ENCODE data around the gene MAGI2. TPM values are rescaled to one million over a fixed set of nuclear protein-coding genes. Genes with fewer than 3 reads are reported as not detected.

MAGI2 gene
- total RNA-seq, 1 donor from 2014 or later = 11.4 TPM

DNA sequence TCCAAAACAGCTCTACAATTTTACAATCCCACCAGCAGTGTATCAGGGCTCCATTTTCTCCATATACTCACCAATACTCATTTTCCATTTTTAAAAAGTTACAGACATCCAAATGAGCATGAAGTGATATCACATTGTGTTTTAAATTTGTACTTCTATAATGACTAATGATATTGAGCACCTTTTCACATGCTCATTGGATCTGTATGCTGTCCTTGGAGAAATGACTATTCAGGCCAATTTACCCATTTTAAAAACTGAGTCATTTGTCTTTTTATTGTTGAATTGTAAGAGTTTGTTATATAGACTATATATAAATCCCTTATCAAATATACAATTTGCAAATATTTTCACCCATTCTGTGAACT lies 162.0 kb downstream of the MAGI2 start:
- peaks cover 5% of the 10 kb centered on the region for H3K4me1 Mint-ChIP-seq (ENCODE audit: low read depth)
- H3K9me3 Mint-ChIP-seq (ENCODE audit: low read depth) = no peaks in the 10 kb centered on the region
- no peak overlapping the region for H3K4me3 Mint-ChIP-seq (ENCODE audit: low read depth)
- TF ChIP-seq, protein P1, sequence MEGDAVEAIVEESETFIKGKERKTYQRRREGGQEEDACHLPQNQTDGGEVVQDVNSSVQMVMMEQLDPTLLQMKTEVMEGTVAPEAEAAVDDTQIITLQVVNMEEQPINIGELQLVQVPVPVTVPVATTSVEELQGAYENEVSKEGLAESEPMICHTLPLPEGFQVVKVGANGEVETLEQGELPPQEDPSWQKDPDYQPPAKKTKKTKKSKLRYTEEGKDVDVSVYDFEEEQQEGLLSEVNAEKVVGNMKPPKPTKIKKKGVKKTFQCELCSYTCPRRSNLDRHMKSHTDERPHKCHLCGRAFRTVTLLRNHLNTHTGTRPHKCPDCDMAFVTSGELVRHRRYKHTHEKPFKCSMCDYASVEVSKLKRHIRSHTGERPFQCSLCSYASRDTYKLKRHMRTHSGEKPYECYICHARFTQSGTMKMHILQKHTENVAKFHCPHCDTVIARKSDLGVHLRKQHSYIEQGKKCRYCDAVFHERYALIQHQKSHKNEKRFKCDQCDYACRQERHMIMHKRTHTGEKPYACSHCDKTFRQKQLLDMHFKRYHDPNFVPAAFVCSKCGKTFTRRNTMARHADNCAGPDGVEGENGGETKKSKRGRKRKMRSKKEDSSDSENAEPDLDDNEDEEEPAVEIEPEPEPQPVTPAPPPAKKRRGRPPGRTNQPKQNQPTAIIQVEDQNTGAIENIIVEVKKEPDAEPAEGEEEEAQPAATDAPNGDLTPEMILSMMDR (IDR thresholded peaks at IDR 0.05; ENCODE audit: unreplicated experiment) = no peak
- no peaks in the 10 kb centered on the region for H3K36me3 Mint-ChIP-seq (ENCODE audit: insufficient read depth)
- H3K27me3 Mint-ChIP-seq = no peaks in the 10 kb centered on the region
- H3K27ac Mint-ChIP-seq = no peak overlapping the region
- no peak for DNase-seq (ENCODE audit: low spot score, unreplicated experiment)

DNA sequence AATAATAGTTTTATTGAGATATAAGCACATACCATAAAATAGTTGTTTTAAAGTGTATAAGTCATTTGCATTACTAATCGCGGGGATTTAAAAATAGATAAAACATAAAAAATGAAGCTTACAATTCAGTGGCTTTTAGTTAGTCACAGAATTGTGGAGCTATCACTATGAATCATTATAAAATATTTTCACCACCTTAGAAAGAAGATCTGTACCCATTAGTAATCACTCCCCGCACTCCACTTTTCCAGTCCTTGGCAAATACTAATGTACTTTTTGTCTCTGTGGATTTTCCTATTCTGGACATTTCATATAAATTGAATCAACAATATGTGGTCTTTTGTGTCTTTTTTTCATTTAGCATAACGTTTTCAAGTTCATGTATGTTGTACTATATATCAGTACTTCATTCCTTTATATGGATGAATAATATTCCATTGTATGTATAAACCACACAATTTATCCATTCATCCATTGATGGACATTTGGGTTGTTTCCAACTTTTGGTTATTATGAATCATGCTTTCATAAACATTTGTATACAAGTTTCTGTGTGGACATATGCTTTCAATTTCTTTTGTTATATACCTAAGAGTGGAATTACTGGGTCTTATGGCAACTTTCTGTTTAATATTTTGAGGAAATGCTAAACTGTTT lies 162.5 kb downstream of the MAGI2 start:
- H3K36me3 Mint-ChIP-seq (ENCODE audit: insufficient read depth) = no peaks in the 10 kb centered on the region
- DNase-seq (ENCODE audit: low spot score, unreplicated experiment) = no peak
- peaks cover 5% of the 10 kb centered on the region for H3K4me1 Mint-ChIP-seq (ENCODE audit: low read depth)
- H3K27ac Mint-ChIP-seq = no peak overlapping the region
- H3K4me3 Mint-ChIP-seq (ENCODE audit: low read depth) = no peak overlapping the region
- no peaks in the 10 kb centered on the region for H3K27me3 Mint-ChIP-seq
- no peaks in the 10 kb centered on the region for H3K9me3 Mint-ChIP-seq (ENCODE audit: low read depth)
- TF ChIP-seq, protein P1 (IDR thresholded peaks at IDR 0.05; ENCODE audit: unreplicated experiment) = no peak

DNA sequence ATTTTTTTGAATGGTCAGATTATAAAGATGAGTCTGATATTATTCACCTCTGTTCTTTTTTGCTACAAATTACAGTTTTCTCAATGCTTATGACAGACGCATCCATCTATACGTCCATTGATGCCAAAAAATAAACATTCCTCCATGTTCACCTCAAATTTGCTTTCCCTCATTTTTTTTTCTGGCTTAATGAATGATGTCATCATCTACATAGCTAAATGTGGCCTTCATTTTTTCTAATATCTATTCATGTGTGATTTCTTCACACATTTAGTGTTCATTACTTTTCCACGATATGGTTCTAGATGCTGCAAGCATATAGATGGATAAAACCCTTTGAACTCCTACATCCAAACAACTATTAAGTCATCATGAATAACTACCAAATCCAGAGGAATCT lies 163.1 kb downstream of the MAGI2 start:
- Mint-ChIP-seq H3K27ac (no peak overlapping the region), H3K27me3 (no peaks in the 10 kb centered on the region), H3K9me3 (ENCODE audit: low read depth) (no peaks in the 10 kb centered on the region), H3K4me1 (ENCODE audit: low read depth) (peaks cover 7% of the 10 kb centered on the region), H3K4me3 (ENCODE audit: low read depth) (no peak overlapping the region), H3K36me3 (ENCODE audit: insufficient read depth) (no peaks in the 10 kb centered on the region)
- TF ChIP-seq, protein P1 (IDR thresholded peaks at IDR 0.05; ENCODE audit: unreplicated experiment) = no peak
- DNase-seq (ENCODE audit: low spot score, unreplicated experiment) = no peak

DNA sequence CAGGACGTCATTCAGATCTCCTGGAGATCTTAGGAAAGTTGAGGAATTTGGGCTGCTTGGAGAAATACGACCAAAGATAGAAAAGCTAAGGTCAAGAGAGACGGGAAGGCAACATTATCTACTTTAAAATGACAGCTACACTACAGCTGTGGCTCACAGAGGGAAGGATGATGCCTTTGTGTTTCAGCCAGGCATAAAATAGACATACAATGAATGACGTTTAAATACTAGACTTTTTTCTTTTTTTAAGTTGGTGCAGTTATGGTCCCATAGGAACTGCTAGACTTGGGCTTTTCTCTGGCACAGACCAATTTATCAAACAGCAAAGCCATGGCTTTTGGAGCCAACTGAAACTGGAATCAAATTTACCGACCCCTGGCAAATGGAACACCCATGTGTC lies 164.8 kb downstream of the MAGI2 start:
- H3K36me3 Mint-ChIP-seq (ENCODE audit: insufficient read depth) = no peaks in the 10 kb centered on the region
- peaks cover 16% of the 10 kb centered on the region for H3K4me1 Mint-ChIP-seq (ENCODE audit: low read depth)
- TF ChIP-seq, protein P1 (IDR thresholded peaks at IDR 0.05; ENCODE audit: unreplicated experiment) = no peak
- no peak overlapping the region for H3K27ac Mint-ChIP-seq
- H3K4me3 Mint-ChIP-seq (ENCODE audit: low read depth) = no peak overlapping the region
- no peaks in the 10 kb centered on the region for H3K9me3 Mint-ChIP-seq (ENCODE audit: low read depth)
- no peak for DNase-seq (ENCODE audit: low spot score, unreplicated experiment)
- no peaks in the 10 kb centered on the region for H3K27me3 Mint-ChIP-seq

DNA sequence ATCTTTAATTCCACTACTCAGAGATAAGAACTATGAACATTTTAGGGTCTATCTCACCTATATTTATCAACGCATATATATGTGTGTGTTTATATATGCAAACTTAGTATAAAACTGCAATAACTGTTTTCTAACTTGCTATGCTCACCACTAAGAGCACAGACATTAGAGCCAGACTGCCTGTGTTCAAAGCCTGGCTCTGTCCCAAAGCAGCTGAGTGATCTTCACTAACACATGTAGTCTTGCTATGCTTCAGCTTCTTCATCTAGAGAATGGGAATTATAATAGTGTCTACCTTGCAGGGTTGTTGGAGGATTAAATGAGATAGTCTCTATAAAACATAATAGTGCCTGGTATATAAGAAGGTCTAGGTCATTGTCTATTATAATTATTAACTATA lies 165.5 kb downstream of the MAGI2 start:
- no peaks in the 10 kb centered on the region for H3K36me3 Mint-ChIP-seq (ENCODE audit: insufficient read depth)
- H3K4me3 Mint-ChIP-seq (ENCODE audit: low read depth) = no peak overlapping the region
- TF ChIP-seq, protein P1 (IDR thresholded peaks at IDR 0.05; ENCODE audit: unreplicated experiment) = no peak
- H3K27ac Mint-ChIP-seq = no peak overlapping the region
- DNase-seq (ENCODE audit: low spot score, unreplicated experiment) = no peak
- no peaks in the 10 kb centered on the region for H3K27me3 Mint-ChIP-seq
- peaks cover 18% of the 10 kb centered on the region for H3K4me1 Mint-ChIP-seq (ENCODE audit: low read depth)
- H3K9me3 Mint-ChIP-seq (ENCODE audit: low read depth) = no peaks in the 10 kb centered on the region
